Activated CD4-positive, alpha-beta T cell treated with anti-CD3 and anti-CD28 coated beads, Interleukin-2, amount 50 U/mL, for 4 hours (primary cell): ENCODE data around the gene APOC3.
"Not testable (repeated sequence)": the region's sequence is repeated elsewhere in the genome, so short reads cannot be mapped to it uniquely, and the experiment has no call there.

Source experiments
- DNase-seq, 2 experiments: peaks; one replicate each; pipeline ENCODE4 v3.0.0-alpha.2; 2020

The APOC3 gene

GRCh38 chr11:116832350-116833290 is 2.9 kb downstream of the APOC3 start:
- no peak for DNase-seq

GRCh38 chr11:116833491-116833815 is 3.7 kb downstream of the APOC3 start:
- no peak for DNase-seq

- no peak for DNase-seq
Observed at GRCh38 chr11:116833816-116834534, 4.3 kb downstream of the APOC3 start.

- not testable (repeated sequence) for DNase-seq
Observed at GRCh38 chr11:116834535-116835041, 4.9 kb downstream of the APOC3 start.

GRCh38 chr11:116835042-116835772 is 5.5 kb downstream of the APOC3 start:
- no peak for DNase-seq

GRCh38 chr11:116835791-116836631 is 6.3 kb downstream of the APOC3 start:
- peak; percentile 64 to 72 for DNase-seq

- DNase-seq, result no peak
Observed at GRCh38 chr11:116836632-116836991, 6.9 kb downstream of the APOC3 start.

GRCh38 chr11:116837231-116838091 is 7.8 kb downstream of the APOC3 start, which contains the start of gene APOA1:
Gene APOA1 (minus strand): TSS chr11:116837622. CDS start chr11:116837387, 235 bp downstream.
- no peak for DNase-seq

- no peak for DNase-seq
Observed at GRCh38 chr11:116838321-116839084, 8.8 kb downstream of the APOC3 start.

GRCh38 chr11:116840224-116840745 is 10.6 kb downstream of the APOC3 start:
- DNase-seq, result no peak

GRCh38 chr11:116840746-116841296 is 11.1 kb downstream of the APOC3 start:
- no peak for DNase-seq

GRCh38 chr11:116842117-116842516 is 12.4 kb downstream of the APOC3 start:
- DNase-seq, result no peak

- DNase-seq, result no peak
Observed at GRCh38 chr11:116842909-116843308, 13.2 kb downstream of the APOC3 start.

GRCh38 chr11:116843661-116844060 is 14.0 kb downstream of the APOC3 start:
- no peak for DNase-seq

GRCh38 chr11:116844722-116845121 is 15.0 kb downstream of the APOC3 start:
- DNase-seq, result no peak

GRCh38 chr11:116847612-116848011 is 17.9 kb downstream of the APOC3 start:
- DNase-seq, result no peak

GRCh38 chr11:116849060-116849459 is 19.4 kb downstream of the APOC3 start:
- DNase-seq, result no peak

GRCh38 chr11:116849486-116849885 is 19.8 kb downstream of the APOC3 start:
- DNase-seq, result no peak

- DNase-seq, result peak; percentile 21 to 28
Observed at GRCh38 chr11:116851626-116852025, 21.9 kb downstream of the APOC3 start.
